Hematopoietic multipotent progenitor cell treated with erythropoietin and hydrocortisone succinate and interleukin-3 and kit ligand, for 8 days (in vitro differentiated cells): ENCODE measurements around the gene VIPR2.

Experiments
- DNase-seq: peaks from one replicate; pipeline ENCODE4 v3.0.0-alpha.2; 2015

VIPR2 gene

DNA sequence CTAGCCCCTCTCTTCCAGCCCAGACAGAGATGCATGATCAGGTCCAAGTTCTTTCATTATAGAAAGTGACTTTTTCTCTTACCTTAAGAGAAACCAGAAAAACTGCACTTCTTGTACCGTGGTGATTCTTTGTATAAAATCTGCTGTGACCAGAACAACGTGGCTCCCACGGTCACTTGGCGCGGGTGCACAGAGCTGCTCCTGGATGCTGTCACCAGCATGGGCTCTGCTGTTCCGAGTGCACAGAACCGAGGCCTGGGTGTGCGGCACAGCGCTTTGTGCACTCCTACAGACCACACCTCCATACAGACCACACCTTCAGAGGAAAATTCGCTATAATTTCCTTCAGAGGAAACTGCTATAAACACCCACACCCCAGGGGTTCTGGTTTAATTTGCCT, 26.0 kb downstream of the VIPR2 start:
- DNase-seq, result no peak

- DNase-seq, result no peak
Measured at GRCh38 chr7:159118197-159118595, 26.5 kb downstream of the VIPR2 start.

GRCh38 chr7:159117366-159118196, 27.1 kb downstream of the VIPR2 start:
- DNase-seq, result no peak

DNA sequence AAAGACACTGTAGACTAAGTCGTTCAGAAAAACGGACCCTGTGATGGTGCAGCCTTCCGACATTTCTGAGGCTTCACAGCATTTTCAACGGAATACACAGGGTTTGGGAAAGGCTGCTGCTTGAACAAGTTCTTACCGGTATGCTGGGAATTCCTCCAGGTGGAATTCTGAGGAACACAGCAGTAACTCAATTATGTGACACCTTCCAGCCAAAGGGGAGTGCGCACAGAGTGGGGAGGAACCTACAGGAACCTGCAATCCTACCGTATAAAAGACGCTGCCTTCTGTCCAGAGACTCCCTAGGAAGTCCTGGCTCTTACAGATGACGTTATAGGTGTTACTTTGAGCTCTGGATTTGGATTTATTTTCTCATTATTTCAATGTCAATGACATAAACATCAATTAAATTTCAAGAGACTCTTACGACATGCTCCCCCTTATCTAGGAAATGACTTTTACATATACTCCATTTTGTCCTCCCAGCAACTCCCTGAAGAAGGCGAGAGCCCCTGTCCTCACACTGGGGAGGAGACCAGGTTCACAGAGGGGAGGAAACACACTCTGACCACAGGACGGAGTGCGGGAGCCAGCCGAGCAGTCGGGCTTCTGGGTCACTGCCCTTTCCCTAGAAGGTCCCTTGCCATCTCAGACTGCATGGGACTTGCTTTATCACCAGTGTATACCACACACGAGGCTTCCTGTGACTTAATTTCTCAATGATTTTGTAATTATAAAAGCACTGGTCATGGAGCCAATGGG, 27.9 kb downstream of the VIPR2 start:
- no peak for DNase-seq

DNA sequence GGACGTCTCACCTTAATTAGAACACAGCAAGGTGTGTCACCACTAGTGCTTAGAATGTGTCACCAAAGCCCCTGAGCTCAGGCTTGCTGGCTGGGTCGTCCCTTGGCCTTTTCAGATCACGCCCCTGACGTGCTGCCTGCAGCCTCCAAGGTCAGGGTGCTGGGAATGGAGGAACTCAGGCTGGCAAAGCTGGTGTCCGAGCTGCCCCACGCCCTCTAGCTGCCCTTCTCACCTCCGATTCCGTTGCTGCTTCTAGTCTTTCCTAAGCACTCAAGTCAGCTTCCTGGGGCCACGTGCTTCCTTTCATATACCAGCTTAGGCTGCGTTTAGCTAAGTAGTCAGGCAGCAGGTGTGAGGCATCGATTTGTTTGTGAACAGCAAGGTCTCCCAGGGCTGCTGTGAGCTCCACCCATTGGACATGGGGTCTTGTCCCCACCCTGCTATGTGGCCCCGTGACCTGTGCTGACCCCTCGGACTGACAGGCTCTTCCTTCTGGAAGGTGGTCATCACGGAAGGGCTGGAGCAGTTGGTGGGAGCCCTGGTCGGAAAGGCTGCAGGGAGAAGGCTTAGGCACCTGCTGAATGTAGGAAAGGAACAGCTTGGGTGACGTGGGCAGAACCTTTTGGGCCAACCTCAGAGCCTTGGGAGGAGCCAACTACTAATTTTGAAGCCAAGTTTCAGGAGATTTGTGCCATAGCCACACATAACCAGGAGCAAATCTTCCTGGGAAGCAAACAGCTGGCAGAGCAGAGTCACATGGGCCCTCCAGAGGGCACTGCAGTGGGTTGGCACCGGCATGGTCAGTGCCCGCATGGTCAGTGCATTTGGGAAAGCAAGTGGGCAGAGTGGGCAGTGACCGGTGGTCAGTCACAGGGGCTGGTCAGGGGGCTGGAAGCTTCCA, 28.8 kb downstream of the VIPR2 start:
- DNase-seq, result no peak

DNA sequence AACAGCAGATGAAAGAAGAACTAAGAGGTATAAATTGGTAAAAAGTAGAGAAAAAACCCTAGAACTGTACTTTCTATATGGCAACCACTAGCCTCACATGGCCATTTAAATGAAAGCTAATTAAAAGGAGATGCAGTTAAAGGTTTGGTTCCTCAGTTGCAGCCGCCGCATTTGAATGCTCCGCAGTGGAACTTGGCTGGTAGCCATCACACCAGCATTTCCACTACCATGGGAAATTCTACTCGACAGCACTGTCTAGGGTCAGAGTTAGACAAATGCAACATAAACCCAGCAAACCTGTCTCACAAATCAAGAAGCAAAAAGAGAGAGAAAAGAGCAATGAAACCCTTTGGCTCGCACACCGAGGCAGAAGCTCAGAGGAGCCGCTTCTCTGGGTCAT, 29.7 kb downstream of the VIPR2 start:
- no peak for DNase-seq

- DNase-seq, result no peak
Measured at GRCh38 chr7:159114096-159114495, 30.6 kb downstream of the VIPR2 start.

GRCh38 chr7:159113056-159113455, 31.6 kb downstream of the VIPR2 start:
- no peak for DNase-seq

- DNase-seq, result no peak
Measured at GRCh38 chr7:159112136-159113011, 32.3 kb downstream of the VIPR2 start.

DNA sequence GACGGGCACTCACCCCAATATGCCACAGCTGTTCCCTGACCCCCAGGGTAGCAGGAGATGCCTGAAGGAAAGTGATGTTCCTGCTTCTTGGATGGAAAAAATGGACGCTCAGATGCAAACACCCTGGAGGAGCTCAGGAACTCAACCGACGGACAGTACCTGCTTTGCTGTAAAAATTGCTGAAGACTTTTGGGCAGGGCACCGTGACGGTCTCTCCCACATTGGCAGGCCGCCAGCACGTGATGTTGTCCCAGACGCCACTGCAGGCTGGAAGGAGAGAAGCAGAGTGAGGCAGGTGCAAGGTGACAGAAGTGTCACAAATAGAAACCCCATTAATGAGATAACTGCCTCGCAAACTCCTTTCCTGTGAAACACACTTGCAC, 35.0 kb downstream of the VIPR2 start:
- DNase-seq, result no peak

GRCh38 chr7:159108941-159109652, 35.6 kb downstream of the VIPR2 start:
- DNase-seq, result no peak

GRCh38 chr7:159108491-159108890, 36.2 kb downstream of the VIPR2 start:
- DNase-seq, result no peak

DNA sequence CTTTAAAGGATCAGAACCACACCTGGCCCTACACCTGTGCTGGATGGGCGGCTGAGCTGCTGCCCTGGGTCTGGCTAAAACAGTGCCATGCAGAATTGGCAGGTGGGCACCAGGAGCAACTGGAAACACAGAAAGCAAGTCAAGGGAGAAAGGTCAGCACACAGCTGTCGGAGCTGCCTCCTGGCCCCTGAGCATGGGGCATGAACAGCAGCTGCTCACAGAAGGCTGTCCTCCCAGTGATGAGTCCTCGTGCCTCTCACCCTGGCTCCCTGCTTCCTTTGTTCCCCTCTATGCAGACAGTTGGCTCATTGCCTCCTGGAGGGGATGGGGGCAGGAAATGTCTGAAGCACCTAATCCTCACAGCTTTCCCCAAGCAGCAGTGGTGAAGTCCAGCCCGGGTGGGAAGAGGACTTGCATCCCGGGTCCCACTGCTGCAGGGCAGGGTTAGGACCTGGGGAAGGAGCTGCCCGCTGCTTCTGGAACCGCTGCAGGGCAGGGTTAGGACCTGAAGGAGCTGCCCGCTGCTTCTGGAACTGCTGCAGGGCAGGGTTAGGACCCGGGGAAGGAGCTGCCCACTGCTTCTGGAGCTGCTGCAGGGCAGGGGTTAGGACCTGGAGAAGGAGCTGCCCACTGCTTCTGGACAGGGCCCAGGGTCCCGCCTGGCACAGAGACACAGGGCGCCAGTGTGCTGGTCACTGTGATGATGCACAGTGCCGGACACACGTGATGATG, 37.3 kb downstream of the VIPR2 start:
- no peak for DNase-seq

GRCh38 chr7:159105832-159106811, 38.5 kb downstream of the VIPR2 start:
- no peak for DNase-seq

DNA sequence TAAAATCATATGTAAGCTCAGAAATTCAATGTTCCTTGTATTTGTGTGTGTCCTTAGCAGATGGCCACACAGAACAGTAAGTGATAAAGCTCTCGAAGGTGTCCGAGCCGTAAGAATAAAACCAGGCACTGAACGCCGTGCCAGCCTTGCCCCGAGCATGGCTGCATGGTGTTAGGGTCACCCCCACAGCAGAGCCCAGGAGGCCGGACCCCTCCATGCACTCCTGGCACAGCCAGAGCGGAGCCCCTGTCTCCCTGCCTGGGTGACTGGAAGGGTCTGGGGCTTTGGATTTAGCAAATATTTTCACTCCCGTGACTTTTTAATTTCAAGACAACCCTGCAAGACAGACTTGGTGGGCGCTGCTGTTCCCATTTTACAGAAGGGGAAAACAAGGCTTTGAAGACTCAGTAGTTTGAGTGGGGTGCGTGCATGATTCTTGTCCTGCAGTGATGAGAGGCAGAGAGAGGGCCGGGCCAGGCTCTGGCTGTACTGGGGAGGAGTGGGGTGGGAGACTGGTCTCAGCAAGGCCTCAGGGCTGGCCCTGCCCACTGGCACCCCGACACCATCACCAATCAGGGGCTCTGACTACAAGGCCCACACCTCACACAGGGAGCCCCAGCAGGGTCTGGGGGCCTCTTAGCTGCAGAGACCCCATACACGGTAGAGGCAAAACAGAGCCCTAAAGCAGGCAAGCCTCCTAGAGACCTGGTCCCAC, 39.4 kb downstream of the VIPR2 start:
- DNase-seq, result no peak

DNA sequence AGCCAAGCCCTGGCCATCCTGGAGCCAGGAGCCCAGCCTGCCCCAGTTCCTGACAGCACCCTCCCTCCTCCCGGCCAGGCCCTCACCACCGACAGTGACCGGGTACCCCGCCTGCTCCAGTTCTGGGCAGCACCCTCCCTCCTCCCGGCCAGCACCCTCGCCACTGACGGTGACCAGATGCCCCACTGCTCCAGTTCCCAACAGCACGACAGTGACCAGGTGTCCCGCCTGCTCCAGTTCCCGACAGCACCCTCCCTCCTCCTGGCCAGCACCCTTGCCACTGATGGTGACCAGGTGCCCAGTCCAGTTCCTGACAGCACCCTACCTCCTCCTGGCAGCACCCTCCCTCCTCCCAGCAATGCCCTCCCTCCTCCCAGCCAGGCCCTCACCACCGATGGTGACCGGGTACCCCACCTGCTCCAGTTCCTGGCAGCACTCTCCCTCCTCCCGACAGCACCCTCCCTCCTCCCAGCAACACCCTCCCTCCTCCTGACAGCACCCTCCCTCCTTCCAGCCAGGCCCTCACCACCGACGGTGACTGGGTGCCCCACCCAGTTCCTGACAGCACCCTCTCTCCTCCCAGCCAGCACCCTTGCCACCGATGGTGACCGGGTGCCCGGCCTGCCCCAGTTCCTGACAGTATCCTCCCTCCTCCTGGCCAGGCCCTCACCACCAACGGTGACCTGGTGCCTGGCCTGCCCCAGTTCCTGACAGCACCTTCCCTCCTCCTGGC, 40.3 kb downstream of the VIPR2 start:
- no peak for DNase-seq

DNA sequence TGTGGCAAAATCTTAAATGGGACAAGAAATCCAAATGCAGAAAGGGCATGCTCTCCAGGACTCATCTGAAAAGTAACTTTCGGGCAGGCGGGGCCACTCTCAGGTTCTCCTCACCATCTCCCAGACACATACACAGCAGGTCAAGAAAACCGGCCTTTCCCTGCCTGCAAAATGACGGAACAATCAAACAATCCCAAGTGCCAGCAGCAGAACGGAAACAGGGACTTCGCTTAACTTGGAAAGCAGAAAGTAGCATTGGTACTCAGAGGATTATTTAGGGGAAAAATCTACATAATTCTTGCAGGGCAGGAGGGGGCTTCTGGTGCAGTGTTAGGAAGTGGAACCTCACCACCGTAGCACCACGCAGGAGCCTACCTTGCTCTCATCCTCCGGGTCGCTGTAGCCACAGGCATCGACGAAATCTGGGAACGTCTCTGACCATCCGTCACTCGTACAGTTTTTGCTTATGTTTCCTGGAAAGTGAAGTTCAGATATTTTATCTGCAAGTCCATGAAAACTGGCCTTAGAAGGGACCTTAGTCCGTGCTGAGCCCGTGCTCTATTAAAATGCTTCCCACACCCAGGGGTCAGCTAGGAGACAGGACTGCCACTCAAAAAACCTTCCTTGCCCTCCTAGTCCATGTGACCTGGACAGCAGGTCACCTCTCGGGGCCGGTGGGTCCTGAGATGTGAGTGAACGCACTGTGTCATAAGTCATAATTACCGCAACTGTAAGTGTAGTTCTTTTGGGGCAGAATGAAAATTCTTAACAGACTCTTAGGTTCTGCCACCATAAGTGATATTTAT, 41.1 kb downstream of the VIPR2 start:
- DNase-seq, result no peak
